WERI-Rb-1 (cell line): Measurements from ENCODE around the gene SAA4.
"Not testable (repeated sequence)": the region's sequence is repeated elsewhere in the genome, so short reads cannot be mapped to it uniquely, and the experiment has no call there.

Experiments
- DNase-seq: peaks from one replicate; pipeline ENCODE4 v3.0.0-alpha.2; 2020
- H3K27ac ChIP-seq: fragments of 250-450 bp; sonication (Bioruptor Pico); 2 replicates; pipeline ENCODE4 v1.5.1; 2020; ENCODE audit warnings: mild to moderate bottlenecking, moderate library complexity
- H3K27me3 ChIP-seq: fragments of 250-450 bp; sonication (Bioruptor Pico); 2 replicates; pipeline ENCODE4 v1.5.1; 2021; ENCODE audit warnings: mild to moderate bottlenecking, low read depth, moderate library complexity; ENCODE audit not compliant: insufficient read depth, severe bottlenecking
- H3K36me3 ChIP-seq: fragments of 250-450 bp; sonication (Bioruptor Pico); 2 replicates; pipeline ENCODE4 v1.5.1; 2020; ENCODE audit warnings: mild to moderate bottlenecking, moderate library complexity
- H3K4me3 ChIP-seq: 2 replicates; pipeline ENCODE4 v1.5.1; 2011; ENCODE audit warnings: low read depth, mild to moderate bottlenecking, control low read depth, low read length
- H3K9me3 ChIP-seq: fragments of 250-450 bp; sonication (Bioruptor Pico); 2 replicates; pipeline ENCODE4 v1.5.1; 2021; ENCODE audit warnings: mild to moderate bottlenecking, moderate library complexity; ENCODE audit not compliant: severe bottlenecking
- TF ChIP-seq, protein P1 (sequence below): IDR thresholded peaks from 2 replicates; pipeline ENCODE4 v1.5.1; 2011; ENCODE audit warnings: low read depth, mild to moderate bottlenecking, control low read depth, inconsistent platforms, low read length

Gene SAA4

DNA sequence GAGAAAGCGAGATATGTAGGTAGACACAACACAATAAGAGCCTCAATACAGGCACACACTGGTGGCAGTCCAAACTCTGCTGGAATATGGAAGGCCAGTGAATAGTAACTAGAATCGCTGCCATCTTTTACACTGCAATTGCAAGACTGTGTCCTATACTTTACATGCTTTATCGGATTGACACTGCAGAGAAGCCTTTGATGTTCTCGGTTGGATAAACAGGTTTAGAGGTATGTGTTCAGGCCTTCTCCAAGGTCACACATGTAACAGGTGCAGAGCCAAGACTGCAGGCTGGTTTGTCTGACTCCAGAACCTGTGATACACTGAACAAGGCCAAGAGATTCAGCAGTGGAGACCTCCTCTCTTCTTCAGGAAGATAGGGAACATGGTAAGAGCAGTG is 34.6 kb upstream of the SAA4 start:
- Histone ChIP-seq H3K9me3 (no peaks in the 10 kb centered on the region), H3K27me3 (no peaks in the 10 kb centered on the region), H3K27ac (no peak overlapping the region), H3K4me3 (no peak overlapping the region), H3K36me3 (no peaks in the 10 kb centered on the region)
- TF ChIP-seq, protein P1, sequence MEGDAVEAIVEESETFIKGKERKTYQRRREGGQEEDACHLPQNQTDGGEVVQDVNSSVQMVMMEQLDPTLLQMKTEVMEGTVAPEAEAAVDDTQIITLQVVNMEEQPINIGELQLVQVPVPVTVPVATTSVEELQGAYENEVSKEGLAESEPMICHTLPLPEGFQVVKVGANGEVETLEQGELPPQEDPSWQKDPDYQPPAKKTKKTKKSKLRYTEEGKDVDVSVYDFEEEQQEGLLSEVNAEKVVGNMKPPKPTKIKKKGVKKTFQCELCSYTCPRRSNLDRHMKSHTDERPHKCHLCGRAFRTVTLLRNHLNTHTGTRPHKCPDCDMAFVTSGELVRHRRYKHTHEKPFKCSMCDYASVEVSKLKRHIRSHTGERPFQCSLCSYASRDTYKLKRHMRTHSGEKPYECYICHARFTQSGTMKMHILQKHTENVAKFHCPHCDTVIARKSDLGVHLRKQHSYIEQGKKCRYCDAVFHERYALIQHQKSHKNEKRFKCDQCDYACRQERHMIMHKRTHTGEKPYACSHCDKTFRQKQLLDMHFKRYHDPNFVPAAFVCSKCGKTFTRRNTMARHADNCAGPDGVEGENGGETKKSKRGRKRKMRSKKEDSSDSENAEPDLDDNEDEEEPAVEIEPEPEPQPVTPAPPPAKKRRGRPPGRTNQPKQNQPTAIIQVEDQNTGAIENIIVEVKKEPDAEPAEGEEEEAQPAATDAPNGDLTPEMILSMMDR = no peak
- no peak for DNase-seq

DNA sequence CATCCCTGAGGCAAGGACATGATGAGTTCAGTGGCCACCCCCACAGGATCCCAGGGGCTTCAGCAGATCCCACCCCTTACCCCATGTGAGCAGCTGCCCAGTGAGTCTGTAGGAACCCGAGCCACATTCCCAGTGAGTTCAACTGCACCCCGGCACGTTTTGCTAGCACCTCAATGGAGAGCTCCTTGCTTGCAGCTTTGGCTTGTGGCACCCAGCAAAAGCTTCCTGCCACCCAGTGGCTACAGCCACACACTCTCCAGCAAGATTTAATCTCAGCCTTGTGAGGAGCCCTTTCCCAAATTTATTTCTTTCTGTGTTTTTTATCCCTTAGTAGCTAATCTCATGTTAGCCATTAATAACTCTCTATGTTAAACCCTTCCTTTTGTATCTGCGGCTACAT is 33.5 kb upstream of the SAA4 start:
- Histone ChIP-seq H3K27me3 (no peaks in the 10 kb centered on the region), H3K36me3 (no peaks in the 10 kb centered on the region), H3K9me3 (no peaks in the 10 kb centered on the region), H3K27ac (no peak overlapping the region), H3K4me3 (no peak overlapping the region)
- TF ChIP-seq, protein P1 = 0 out of 2 replicates have a peak, but pooled peaks have one; percentile 6
- DNase-seq = no peak

DNA sequence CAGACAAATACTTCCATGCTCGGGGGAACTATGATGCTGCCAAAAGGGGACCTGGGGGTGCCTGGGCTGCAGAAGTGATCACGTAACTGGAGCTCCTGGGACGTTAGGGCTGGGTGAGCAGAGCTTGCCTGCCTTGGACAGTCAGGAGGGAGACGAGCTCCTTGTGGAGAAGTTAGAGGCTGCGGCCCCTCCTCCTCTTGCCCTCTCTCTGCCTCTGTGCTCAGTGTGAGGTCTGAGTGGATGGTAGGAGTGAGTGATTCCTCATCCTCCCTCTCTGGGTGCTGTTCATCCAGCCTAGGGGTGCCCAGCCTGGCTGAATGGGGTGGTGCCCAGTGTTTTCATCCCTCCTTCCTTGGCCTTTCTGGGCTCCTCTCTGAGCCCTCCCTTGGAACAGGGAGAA is 32.6 kb upstream of the SAA4 start:
- H3K9me3 ChIP-seq, H3K27me3 ChIP-seq, H3K27ac ChIP-seq, H3K36me3 ChIP-seq, H3K4me3 ChIP-seq, DNase-seq: not testable (repeated sequence)

DNA sequence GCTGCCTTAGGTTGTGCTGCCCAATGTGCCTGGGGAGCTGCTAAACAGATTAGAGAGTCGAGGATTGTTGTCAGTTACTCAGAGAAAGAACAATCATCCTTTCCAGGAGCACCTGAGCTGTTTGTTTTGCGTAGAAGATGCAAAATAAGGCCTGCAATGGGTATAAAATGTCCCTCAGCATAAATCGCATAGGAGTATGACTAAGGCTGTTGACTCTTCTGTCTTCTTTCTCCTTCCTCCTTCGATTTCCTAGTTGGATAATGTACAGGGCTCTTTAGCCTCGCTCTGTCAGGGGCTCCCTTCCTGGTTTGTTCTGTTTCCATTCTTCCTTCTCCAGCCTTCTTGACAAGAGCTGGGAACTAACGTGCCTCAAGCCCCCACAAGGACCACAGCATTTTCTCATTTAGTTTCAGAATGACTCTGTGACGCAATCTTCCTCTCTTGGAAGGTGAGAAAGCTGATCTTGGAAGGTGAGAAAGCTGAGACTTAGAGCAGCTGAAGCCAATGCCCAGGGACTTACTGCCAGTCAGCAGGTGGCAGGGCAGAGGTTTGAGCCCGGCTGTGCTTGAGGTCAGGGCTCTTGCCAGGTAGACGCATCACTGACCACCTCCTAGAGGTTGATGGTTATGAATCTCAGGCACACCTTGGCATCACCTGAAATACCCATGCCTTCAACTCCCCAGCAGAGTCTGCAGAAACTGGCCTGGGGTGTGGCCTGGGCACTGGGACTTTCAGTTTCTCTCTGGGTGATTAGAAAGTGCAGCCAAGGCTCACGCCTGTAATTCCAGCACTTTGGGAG is 30.9 kb upstream of the SAA4 start:
- H3K27me3 ChIP-seq, H3K4me3 ChIP-seq, DNase-seq, H3K27ac ChIP-seq, H3K36me3 ChIP-seq, H3K9me3 ChIP-seq: not testable (repeated sequence)

DNA sequence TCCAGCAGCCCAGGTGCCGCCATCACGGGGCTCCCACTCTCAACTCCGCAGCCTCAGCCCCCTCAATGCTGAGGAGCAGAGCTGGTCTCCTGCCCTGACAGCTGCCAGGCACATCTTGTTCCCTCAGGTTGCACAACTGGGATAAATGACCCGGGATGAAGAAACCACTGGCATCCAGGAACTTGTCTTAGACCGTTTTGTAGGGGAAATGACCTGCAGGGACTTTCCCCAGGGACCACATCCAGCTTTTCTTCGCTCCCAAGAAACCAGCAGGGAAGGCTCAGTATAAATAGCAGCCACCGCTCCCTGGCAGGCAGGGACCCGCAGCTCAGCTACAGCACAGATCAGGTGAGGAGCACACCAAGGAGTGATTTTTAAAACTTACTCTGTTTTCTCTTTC is 29.3 kb upstream of the SAA4 start, which contains the start of gene SAA1:
Gene SAA1, plus strand, starts transcription at position 316 of the 400 bp plus-strand sequence. CDS start 624 bp downstream, outside the sequence.
- H3K36me3 ChIP-seq = no peaks in the 10 kb centered on the region
- H3K27me3 ChIP-seq = no peaks in the 10 kb centered on the region
- no peak within 1 kb of the TSS for H3K4me3 ChIP-seq
- no peak for DNase-seq
- H3K27ac ChIP-seq = no peak within 1 kb of the TSS
- H3K9me3 ChIP-seq = no peaks in the 10 kb centered on the region
- TF ChIP-seq, protein P1 = no peak

DNA sequence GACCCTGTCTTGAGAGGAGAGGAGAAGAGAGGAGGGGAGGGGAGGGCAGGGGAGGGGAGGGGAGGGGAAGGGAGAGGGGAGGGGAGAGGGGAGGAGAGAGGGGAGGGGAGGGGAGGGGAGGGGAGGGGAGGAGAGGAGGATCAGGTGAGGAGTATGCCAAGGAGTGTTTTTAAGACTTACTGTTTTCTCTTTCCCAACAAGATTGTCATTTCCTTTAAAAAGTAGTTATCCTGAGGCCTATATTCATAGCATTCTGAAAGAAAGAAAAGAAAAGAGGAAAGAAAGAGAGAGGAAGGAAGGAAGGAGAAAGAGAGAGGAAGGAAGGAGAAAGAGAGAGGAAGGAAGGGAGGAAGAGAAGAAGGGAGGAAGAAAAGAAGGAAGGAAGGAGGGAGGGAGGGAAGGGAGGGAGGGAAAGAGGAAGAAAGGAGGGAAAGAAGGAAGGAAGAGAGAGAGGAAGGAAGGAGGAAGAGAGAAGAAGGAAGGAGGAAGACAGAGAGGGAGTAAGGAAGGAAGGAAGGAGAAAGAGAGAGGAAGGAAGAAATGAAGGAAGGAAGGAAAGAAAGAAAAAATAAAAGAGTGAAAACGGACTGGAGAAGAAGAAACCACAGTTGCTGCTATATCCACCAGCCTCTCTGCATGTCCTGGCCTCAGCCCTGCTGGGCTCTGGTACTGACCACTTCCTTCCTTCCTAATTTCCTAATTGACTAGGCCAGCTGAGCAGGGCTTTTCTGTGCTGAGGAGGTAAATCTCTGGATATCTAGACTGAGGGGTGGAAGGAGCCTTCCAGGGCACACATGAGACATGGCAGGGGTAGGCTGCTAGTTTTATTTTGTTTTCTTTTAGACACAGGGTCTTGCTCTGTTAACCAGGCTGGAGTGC is 28.3 kb upstream of the SAA4 start:
- TF ChIP-seq, protein P1 = no peak
- DNase-seq = no peak
- no peaks in the 10 kb centered on the region for H3K27me3 ChIP-seq
- no peak overlapping the region for H3K27ac ChIP-seq
- H3K36me3 ChIP-seq = no peaks in the 10 kb centered on the region
- H3K4me3 ChIP-seq = no peak overlapping the region
- H3K9me3 ChIP-seq = no peaks in the 10 kb centered on the region
